ENCODE data around the gene ACSL1.

- TF ChIP-seq CTCF (conservative IDR thresholded peaks at IDR 0.05; ENCODE audit: low read length) (no peak), EZH2phosphoT487 (IDR thresholded peaks at IDR 0.05; ENCODE audit: borderline replicate concordance, low read depth, low read length) (no peak)
Observed at GRCh38 chr4:184796906-184797305, 28.9 kb downstream of the ACSL1 start.

All from OCI-LY7 (cell line).